HEK293 (cell line): ENCODE measurements around the gene TTC6.

Source experiments
- CTCF ChIA-PET: fragments of 350-600 bp; formaldehyde crosslinking; extraction: SDS; loops from one replicate; lab custom pipeline; 2021; ENCODE audit warnings: antibody characterized with exemption; lab: Yijun Ruan, JAX
- POLR2A ChIA-PET: fragments of 300-600 bp; formaldehyde crosslinking; extraction: SDS; loops from one replicate; lab custom pipeline; 2020; ENCODE audit warnings: antibody characterized with exemption, inconsistent platforms; lab: Yijun Ruan, JAX
- H3K27ac ChIP-seq: fragments of 200-500 bp; sonication (Bioruptor generic); 2 replicates; pipeline ENCODE4 v1.5.1; 2014; ENCODE audit warnings: low read depth, low read length, control low read depth, inconsistent platforms; ENCODE audit errors: extremely low read depth
- H3K36me3 ChIP-seq, 2 experiments: fragments of 200-500 bp in 1 of 2; sonication (Bioruptor generic) in 1 of 2; 1 replicate in 1 of 2; 2 replicates in 1 of 2; pipeline ENCODE4 v1.5.1; 2014 to 2017; ENCODE audit warnings: inconsistent platforms in 2 of 2, low read length in 2 of 2; ENCODE audit not compliant: control insufficient read depth in 2 of 2, insufficient read depth in 1 of 2
- H3K4me1 ChIP-seq: fragments of 200-500 bp; sonication (Bioruptor generic); 2 replicates; pipeline ENCODE4 v1.5.1; 2014; ENCODE audit warnings: mild to moderate bottlenecking, low read length, inconsistent platforms; ENCODE audit not compliant: control insufficient read depth, insufficient read depth
- H3K4me3 ChIP-seq: 2 replicates; pipeline ENCODE4 v1.5.1; 2011; ENCODE audit warnings: low read depth, mild to moderate bottlenecking, control low read depth, low read length, moderate library complexity
- H3K9me3 ChIP-seq: fragments of 200-500 bp; sonication (Bioruptor generic); 2 replicates; pipeline ENCODE4 v1.5.1; 2014; ENCODE audit warnings: low read depth, low read length, inconsistent platforms; ENCODE audit not compliant: control insufficient read depth, insufficient read depth
- AEBP2 ChIP-seq: fragments of 450-650 bp; formaldehyde crosslinking; IDR thresholded peaks from 2 replicates; pipeline ENCODE4 v1.5.1; 2016; ENCODE audit warnings: missing biosample characterization, missing genetic modification characterization, borderline replicate concordance
- GLIS2 ChIP-seq: fragments of 450-650 bp; formaldehyde crosslinking; IDR thresholded peaks from 2 replicates; pipeline ENCODE4 v1.5.1; 2016; ENCODE audit warnings: missing biosample characterization, missing genetic modification characterization
- KLF8 ChIP-seq: fragments of 450-650 bp; formaldehyde crosslinking; IDR thresholded peaks from 2 replicates; pipeline ENCODE4 v1.5.1; 2016; ENCODE audit warnings: missing biosample characterization, missing genetic modification characterization
- SP2 ChIP-seq: fragments of 450-650 bp; formaldehyde crosslinking; IDR thresholded peaks from 2 replicates; pipeline ENCODE4 v1.5.1; 2016; ENCODE audit warnings: missing biosample characterization, missing genetic modification characterization
- ZNF132 ChIP-seq: fragments of 450-650 bp; formaldehyde crosslinking; IDR thresholded peaks from 2 replicates; pipeline ENCODE4 v1.5.1; 2017; ENCODE audit warnings: missing biosample characterization, missing genetic modification characterization, borderline replicate concordance
- ZNF133 ChIP-seq: fragments of 450-650 bp; formaldehyde crosslinking; IDR thresholded peaks from 2 replicates; pipeline ENCODE4 v1.5.1; 2016; ENCODE audit warnings: missing biosample characterization, missing genetic modification characterization
- ZNF138 ChIP-seq: fragments of 450-650 bp; formaldehyde crosslinking; IDR thresholded peaks from 2 replicates; pipeline ENCODE4 v1.5.1; 2016; ENCODE audit warnings: missing biosample characterization, missing genetic modification characterization, borderline replicate concordance
- ZNF23 ChIP-seq: fragments of 450-650 bp; formaldehyde crosslinking; IDR thresholded peaks from 2 replicates; pipeline ENCODE4 v1.5.1; 2016; ENCODE audit warnings: missing biosample characterization, missing genetic modification characterization, borderline replicate concordance
- ZNF324 ChIP-seq: fragments of 450-650 bp; formaldehyde crosslinking; IDR thresholded peaks from 2 replicates; pipeline ENCODE4 v1.5.1; 2016; ENCODE audit warnings: missing biosample characterization, missing genetic modification characterization
- ZNF433 ChIP-seq: fragments of 450-650 bp; formaldehyde crosslinking; IDR thresholded peaks from 2 replicates; pipeline ENCODE4 v1.5.1; 2016; ENCODE audit warnings: missing biosample characterization, missing genetic modification characterization, low read depth
- ZNF513 ChIP-seq: fragments of 450-650 bp; IDR thresholded peaks from 2 replicates; pipeline ENCODE4 v1.5.1; 2018; ENCODE audit warnings: missing biosample characterization, missing genetic modification characterization
- ZNF518A ChIP-seq: fragments of 450-650 bp; formaldehyde crosslinking; conservative IDR thresholded peaks from 2 replicates; pipeline ENCODE4 v1.5.1; 2016; ENCODE audit warnings: low read depth, missing biosample characterization, missing genetic modification characterization
- ZNF701 ChIP-seq: fragments of 450-650 bp; formaldehyde crosslinking; IDR thresholded peaks from 2 replicates; pipeline ENCODE4 v1.5.1; 2016; ENCODE audit warnings: missing biosample characterization, missing genetic modification characterization
- ZNF704 ChIP-seq: fragments of 450-650 bp; formaldehyde crosslinking; IDR thresholded peaks from 2 replicates; pipeline ENCODE4 v1.5.1; 2016; ENCODE audit warnings: missing biosample characterization, missing genetic modification characterization
- ZNF707 ChIP-seq: fragments of 450-650 bp; formaldehyde crosslinking; IDR thresholded peaks from 2 replicates; pipeline ENCODE4 v1.5.1; 2016; ENCODE audit warnings: missing biosample characterization, missing genetic modification characterization
- ZSCAN16 ChIP-seq: fragments of 450-650 bp; formaldehyde crosslinking; IDR thresholded peaks from 2 replicates; pipeline ENCODE4 v1.5.1; 2016; ENCODE audit warnings: missing biosample characterization, missing genetic modification characterization

Gene TTC6

GRCh38 chr14:37596790-37597472 is 1.5 kb downstream of the TTC6 start (continued):
- TF ChIP-seq ZNF518A (tag by site-specific recombination): no peak
- no peak for TF ChIP-seq AEBP2 (tag by site-specific recombination)
- no peak for TF ChIP-seq ZNF513
- no peak for TF ChIP-seq ZNF324 (tag by site-specific recombination)
- no peak for TF ChIP-seq ZNF704
- TF ChIP-seq ZNF433 (tag by site-specific recombination): no peak

- H3K9me3 ChIP-seq: no peaks in the 10 kb centered on the region
- TF ChIP-seq ZNF707 (tag by site-specific recombination) (no peak), GLIS2 (tag by site-specific recombination) (no peak), ZNF132 (tag by site-specific recombination) (no peak), ZNF701 (tag by site-specific recombination) (no peak), ZNF138 (tag by site-specific recombination) (no peak), SP2 (tag by site-specific recombination) (no peak), ZNF23 (tag by site-specific recombination) (no peak), KLF8 (tag by site-specific recombination) (no peak), ZNF133 (tag by site-specific recombination) (no peak), ZSCAN16 (tag by site-specific recombination) (no peak)
- ChIA-PET POLR2A (no interaction called here), CTCF (interaction anchor here (0.9 kb wide), 2 partner anchors 58 to 271 kb away, joined by 3 to 4 read pairs; no protein-coding TSS in a partner anchor)
- no peak overlapping the region for H3K4me3 ChIP-seq
- peaks cover 3% of the 10 kb centered on the region; the same call in 1 of the 2 replicates for H3K4me1 ChIP-seq
- peaks cover 0 to 2% of the 10 kb centered on the region in 2 experiments; a peak in 1 of 3 replicates for H3K36me3 ChIP-seq
- no peak overlapping the region for H3K27ac ChIP-seq
Observed at GRCh38 chr14:37597538-37597913, 2.1 kb downstream of the TTC6 start.
